HG03108 (cell line): ENCODE measurements around the gene NIBAN1.
"Not testable (repeated sequence)": the region's sequence is repeated elsewhere in the genome, so short reads cannot be mapped to it uniquely, and the experiment has no call there.

ENCODE experiments used
- ATAC-seq: cut with Tn5 transposase; IDR thresholded peaks from one replicate; pipeline ENCODE4 v1.9.1; 2021; ENCODE audit warnings: moderate library complexity; ENCODE audit not compliant: unreplicated experiment

Gene NIBAN1

DNA sequence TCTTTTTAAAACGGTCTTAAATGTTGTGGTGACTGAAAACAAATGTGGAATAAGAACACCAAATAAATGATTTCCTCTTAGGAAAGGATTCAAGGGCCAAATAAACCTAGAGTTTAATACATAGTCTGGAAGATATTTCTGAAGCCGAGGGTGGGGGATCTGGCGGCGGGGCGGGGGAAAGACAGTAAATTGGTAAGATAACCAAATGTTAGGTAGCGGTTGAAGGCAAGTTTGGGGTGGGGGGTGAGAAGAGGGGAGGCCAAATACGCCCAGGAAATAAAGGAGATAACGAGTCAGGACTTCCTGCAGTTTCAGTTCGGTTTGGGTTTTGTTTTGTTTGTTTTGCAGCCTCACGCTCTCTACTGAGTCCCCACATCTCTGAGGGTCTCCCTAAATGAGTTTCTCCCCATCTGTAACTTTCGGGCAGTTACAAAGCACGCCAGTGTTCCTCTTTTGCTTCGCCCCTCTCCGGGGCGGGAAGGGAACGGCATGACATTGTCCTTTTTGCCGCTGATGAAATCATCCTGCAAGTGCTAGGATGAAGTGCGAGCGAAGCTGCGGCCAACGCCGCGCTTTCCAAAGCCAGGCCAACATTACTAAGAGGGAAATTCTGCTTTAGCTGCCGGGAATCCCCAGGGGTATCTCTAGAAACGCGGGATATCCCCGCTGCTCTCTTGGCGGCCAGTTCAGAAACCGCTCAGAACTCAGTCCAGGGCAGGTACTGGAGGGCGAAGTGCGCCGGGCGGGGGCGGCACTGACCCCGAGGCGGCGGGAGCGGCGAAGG lies 844 bp downstream of the NIBAN1 start:
- peak; percentile 63 for ATAC-seq

DNA sequence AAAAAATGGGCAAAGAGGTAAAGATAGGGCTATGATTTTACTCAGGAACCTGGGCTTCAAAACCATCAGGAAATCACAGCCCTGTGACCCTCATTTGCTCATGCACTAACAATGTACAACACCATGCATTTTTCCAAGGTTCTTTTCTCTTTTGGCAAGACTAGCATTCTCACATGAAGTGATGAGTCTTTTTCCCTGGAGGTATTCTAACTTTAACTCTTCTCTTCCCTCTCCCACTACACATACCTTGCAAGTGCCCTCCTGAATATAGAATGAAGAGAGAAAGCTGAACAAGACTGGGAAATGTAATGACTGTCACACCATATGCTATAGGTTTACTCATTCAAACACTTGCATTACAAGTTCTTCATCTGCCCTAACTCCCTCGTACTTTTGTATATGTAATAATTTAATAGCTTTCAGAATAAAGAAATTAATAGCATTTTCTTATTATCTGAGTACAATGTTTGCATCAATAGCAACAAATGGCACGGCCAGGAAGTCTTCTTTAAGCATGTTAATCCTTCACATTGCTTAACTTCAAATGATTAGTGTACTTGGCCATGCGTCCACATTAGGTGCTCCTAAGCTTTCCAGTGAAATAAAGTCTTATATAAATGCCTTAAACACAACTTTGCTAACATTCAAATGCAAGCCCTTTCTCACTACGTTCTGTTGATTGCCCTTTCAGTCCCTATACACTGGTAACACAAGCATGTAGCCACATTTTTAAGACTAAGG lies 1.8 kb downstream of the NIBAN1 start:
- ATAC-seq, result no peak

DNA sequence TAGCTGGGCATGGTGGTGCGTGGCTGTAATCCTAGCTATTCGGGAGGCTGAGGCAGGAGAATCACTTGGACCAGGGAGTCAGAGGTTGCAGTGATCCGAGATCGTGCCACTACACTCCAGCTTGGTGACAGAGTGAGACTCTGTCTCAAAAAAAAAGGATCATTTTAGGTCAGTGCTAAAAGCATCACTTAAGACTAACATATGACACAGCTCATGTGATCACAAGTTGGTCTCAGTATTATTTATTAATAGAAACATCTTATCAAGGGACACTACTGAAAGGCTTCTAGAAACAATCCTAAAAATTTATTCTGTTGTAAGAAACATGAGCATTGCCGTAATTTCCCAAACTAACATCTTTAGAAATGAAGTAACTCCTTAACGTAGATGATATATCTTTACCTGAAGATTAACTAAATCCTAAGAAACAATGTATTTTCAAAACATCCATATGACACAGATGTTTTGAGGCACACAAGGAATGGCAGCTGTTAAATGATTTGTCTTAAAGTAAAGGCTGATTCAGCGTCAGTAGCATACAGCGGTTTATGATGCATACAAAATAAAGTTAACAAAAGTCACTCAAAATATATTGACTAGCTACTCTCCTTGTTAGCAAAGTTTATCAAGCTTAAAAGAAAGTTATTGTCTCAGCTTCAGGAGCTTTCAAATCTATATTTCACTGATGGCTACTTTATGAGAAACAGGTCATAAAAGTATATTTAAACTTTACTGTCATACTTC lies 2.6 kb downstream of the NIBAN1 start:
- no peak for ATAC-seq

DNA sequence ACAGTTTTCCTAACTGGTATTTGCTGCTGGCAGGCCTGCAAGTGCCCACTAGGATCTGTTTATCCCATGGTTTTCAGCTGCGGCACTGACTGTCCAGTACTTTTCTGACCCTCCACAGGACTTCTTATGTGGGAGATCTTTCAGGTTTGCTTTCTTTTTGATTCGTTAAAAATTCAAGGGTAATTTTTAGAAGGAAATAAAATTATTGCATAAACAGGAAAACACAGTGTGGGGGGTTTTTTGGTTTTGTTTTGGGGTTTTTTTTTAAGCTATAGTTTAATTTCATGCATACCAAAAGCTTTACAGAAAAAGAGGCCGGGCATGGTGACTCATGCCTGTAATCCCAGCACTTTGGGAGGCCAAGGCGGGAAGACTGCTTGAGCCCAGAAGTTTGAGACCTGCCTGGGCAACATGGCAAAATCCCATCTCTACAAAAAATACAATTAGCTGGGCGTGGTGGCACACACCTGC lies 3.6 kb downstream of the NIBAN1 start:
- no peak for ATAC-seq

DNA sequence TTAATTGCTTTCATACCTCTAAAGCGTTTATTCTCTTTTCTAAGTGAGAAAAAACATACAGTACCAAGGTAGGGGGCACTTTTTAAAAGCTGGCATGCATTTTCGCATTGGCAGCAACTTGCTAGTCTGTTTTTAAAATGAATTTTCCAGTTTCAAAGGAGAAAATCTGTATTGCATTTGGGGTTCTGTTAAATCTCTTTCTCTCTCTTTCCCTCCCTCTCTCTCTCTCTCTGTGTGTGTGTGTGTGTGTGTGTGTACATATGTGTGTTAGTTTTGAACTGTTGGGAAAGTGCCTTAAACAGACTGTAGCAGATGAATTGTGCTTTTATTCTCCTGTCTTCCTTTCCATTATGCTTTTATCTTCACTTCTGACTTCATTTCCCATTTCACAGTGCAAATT lies 7.3 kb downstream of the NIBAN1 start:
- no peak for ATAC-seq

DNA sequence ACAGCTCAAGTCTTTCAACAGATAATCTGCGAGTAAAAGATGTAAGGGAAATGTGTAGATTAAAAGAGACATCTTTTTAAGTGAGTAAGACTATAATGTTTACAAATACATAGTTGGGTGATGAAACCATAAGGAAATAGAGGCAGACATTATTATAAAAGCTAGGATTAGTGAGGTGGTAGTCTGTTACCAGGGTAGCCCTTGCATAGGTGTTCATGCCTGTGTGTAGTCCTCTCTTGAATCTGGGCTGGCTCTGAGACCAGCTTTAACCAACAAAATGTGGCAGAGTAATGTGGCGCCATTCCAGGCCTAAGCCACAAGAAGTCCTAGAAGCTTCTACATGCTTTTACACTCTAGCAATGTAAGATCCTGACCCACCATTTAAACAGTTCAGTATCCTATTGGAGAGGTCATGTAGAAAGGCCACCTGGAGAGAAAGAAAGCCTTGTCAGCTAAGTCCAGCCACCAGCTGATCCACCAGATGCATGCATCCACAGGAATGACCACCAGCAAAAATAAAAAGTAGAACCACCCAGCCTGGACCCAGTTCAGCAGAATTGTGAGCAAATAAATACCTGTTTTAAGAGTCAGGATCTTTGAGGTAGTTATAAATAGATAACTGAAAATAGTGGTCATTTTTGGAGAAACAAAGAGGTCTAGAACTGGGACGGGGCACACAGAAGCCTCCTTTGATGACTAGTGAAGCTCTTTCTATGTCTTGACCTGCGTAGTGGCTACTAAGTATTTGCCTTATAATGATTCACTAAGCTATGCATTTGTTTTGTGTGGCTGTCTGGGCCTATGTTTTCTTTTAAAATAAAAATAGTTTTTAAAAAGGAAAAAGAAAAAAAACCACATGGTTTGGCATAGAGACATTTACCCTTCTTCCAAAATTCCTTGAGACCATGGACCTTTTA lies 8.1 kb downstream of the NIBAN1 start:
- ATAC-seq, result no peak

DNA sequence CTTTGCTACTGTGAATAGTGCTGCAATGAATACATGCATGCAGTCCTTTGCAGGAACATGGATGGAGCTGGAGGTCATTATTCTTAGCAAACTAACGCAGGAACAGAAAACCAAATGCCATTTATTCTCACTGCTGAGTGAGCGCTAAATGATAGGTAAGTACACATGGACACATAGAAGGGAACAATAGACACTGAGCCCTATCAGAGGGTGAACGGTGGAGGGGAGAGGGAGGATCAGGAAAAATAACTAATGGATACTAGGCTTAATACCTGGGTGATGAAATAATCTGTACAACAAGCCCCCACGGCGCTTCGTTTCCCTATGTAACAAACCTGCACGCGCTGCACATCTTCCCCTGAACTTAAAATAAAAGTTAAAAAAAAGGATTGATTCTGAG lies 8.9 kb downstream of the NIBAN1 start:
- no peak for ATAC-seq

DNA sequence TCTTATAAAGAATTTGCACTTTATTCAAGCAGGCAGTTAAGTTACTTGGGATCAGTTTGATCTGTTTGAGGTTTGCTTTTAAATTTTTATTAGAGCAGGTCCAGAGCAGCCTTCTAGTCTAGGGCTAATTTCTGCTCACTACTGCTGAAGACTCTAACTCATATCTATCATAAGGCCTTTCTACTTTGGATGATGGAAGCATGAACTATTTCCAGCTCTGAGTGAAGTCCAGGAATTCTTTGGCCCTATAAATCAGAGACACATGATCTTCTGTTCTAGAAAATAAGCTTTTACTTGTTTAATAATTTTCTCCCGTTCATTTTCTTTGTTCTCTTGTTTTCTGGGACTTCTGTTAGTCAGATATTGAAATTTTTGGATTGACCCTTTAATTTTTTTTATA lies 14.7 kb downstream of the NIBAN1 start:
- no peak for ATAC-seq

DNA sequence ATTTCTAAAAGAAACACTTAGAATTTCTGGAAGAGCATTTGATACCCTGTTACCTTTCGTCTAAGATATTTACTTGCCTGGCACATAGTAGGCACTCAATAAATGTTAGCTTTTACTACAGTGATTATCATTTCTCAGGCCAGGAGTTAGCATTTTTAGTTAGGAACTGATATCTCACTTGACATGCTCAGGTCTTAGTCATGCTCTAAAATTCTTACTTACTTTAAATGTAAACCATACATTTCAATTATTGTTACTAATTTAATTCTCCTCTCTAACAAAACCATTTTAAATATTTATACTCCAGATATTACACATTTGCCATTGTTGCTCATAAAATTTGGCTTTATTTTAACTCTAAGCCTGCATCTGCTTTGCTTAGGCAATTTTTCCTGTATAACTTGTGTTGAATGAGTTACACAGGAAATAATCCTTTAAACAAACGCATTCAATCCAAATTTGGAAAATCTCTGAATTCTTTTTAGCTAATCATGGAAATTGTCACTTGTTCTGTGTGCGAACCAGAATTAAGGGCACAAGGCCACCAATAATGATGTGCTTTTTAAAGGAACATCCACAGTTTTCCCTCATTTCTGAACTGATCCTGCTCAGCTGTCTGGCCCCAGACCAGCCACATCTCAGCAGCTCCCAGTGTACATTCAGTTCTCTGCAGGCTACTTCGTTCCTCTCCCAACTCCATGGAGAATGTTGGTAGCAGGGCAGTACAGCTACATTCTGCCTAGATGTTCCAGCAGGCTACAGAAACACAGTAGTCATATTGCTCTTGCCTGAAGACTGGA lies 15.6 kb downstream of the NIBAN1 start:
- ATAC-seq, result no peak

DNA sequence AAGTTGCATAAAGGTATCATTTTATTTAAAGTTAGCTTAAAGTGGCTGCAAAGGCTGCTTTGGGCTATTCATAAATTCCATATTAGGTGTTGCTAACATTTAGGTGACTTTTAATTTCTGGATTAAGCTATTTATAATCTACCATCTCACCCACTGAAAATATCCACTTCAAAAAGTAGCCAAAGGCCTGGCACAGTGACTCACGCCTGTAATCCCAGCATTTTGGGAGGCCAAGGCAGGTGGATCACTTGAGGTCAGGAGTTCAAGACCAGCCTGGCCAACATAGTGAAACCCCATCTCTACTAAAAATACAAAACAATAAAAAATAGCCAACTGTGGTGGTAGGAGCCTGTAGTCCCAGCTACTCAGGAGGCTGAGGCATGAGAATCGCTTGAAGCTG lies 16.4 kb downstream of the NIBAN1 start:
- ATAC-seq, result not testable (repeated sequence)

DNA sequence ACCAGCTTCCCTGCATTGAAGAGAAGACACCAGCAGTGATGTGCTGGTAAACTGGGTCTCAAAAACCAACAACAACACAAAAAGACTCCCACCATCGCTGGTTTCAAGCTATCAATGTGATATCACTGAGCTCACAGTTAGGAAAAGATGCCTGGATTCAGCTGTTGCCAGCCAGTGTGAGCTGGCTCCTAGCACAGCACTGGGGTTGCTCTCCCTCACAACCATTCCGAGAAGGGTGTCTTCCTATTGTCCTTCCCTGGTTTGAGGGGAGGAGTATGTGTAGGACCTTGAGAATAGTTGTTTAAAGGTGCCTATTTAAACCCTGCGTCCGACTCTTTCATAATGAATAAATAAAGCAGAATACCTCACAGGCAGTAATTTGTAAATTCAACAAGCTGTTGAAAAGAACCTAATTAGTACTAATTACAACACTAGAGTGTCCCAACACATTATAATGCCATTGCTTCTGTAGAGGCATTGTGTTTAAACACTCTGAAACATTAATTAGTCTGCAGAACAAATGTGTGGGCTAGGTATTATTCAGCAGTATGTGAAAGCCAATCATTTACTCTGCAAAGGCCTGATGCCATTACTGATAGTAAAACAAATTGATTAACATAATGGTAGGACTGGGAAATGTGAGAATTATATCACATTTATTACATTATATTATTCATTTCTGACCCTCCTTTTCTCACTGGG lies 17.2 kb downstream of the NIBAN1 start:
- no peak for ATAC-seq

DNA sequence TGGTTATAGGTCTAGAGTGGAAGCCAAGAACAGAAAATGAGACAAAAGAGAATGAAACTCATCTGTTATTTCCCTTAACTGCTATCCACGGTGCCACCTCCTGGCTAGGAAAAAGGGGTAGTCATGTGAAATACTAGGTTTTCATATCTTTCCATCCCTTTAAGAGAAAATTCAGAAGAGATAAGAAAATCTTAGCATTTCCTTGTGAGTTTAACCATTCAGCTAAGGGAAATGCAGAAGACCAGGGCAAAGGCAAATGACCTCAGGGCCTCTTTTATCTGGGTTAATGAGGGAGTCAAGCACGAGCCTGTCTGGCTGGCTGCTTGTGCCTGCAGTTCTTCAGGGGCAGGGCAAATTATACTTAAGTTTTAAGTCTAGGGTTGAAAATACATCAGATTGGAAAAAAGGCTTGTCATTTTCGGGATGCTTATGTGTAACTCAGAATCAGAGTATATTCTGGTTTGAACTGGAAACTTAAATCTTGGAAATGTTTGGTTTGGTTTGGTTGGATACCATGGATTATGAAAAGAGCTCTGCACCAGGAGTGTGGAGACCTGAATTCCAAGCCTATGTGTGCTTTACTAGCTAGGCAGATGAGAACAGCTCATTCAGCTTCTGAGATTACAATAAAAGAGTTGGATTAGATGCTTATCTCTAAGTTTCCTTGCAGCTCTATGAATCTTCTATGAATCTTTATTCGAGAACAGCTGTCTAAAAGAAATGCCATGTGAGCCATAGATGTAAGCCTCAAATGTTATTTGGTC lies 19.9 kb downstream of the NIBAN1 start:
- ATAC-seq, result no peak

DNA sequence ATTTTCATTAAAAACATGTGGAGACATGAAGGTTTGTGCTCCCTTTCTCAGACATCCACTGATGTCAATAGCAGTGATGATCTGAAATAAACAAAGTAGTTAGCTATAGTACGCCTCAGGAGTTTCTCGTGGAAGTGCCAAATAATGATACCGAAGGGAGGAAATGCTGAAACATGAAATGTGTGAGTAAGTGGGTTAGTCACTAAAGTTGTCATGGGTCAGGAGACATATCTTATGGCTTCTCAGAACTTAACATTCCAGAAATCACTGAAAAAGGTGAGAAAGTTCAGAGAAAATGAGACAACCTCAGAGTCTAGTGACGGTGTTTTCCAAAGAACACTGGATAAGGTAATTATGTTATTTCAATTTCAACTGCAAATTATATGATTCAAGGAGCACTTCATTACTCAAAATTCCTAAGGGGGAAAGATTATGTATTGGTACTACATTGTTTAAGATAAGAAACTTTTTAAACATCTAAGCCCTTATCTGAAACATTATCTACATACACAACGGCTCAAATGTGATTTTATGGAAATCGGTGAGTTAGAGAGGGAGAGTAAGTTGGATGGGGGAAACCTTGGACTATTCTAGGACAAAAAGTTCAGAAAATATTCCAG lies 20.6 kb downstream of the NIBAN1 start:
- no peak for ATAC-seq

DNA sequence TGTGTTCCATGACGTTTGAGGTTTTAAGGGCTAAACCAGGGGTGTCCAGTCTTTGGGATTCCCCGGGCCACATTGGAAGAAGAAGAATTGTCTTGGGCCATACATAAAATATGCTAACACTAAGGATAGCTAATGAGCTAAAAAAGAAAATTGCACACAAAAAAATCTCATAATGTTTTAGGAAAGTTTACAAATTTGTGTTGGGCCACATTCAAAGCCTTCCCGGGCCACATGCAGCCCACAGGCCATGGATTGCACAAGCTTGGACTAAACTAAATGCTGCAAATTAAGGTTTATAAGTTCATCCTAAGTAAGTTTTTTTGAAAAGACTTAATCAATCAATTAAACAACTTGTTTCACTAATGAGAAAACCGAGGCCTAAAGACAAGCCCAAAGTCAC lies 21.9 kb downstream of the NIBAN1 start:
- no peak for ATAC-seq

DNA sequence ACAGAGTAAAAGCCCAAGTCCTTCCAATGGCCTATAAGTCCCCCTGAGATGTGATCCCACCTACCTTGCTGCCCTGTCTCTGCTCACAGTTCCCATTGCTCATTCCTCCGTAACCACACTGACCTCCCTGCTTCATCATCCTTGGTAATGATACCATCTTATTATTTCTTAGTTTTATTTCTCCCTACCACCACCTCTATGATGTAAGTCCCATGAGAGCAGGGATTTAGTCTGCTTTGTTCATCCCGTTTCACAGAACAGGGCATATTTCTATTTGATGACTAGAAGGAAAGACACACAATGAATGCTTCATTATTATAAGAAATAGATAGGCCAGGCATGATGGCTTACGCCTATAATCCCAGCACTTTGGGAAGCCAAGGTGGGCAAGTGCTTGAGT lies 22.5 kb downstream of the NIBAN1 start:
- no peak for ATAC-seq

DNA sequence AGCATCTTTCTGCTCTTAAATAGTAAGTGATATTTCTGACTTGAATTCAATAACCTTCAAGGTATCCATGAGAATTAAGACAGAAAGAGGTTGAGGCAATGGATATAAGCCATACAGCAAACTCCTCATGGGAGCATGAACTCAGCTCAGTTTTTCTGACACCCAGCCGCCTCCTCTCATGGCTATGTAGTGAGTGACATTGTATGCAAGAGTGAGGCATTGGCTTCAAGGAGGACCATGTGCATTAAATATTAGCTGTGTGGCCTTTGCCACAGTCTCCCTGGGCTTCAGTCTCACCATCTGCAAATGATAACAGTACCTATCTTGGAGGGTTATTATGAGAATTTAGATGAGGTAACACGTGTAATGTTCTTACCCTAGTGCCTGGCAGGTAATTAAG lies 23.4 kb downstream of the NIBAN1 start:
- ATAC-seq, result no peak

DNA sequence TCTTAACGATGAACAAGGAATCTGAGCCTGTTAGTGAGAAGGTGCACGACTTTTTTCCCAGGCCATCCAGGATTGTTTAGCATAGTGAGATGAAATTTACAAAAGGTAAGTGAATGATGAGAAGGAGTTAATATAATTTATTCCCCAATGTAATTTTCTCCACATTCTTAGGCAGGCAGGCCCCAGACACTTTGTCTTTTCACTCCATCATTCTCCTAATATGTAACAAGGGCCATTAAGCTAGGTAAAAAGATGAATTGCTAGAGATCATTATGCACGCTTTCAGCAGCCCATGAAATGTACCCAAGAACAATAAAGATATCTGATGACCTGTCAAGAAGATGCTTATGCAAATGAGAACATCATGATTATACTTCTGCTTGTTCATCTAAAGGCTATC lies 24.1 kb downstream of the NIBAN1 start:
- no peak for ATAC-seq
